ENCODE measurements around the gene SPSB2.
"Not testable (repeated sequence)": the region's sequence is repeated elsewhere in the genome, so short reads cannot be mapped to it uniquely, and the experiment has no call there.

SPSB2 gene

GRCh38 chr12:6873094-6874014 lies at the start of gene SPSB2:
Gene SPSB2 (minus strand): TSS chr12:6873303. CDS start chr12:6872901, 402 bp downstream.
- peak; percentile 98 for DNase-seq (ENCODE audit: low spot score)

GRCh38 chr12:6921996-6922946 lies 49.2 kb upstream of the SPSB2 start:
- DNase-seq (ENCODE audit: low spot score), result no peak

GRCh38 chr12:6921539-6921938 lies 48.4 kb upstream of the SPSB2 start:
- DNase-seq (ENCODE audit: low spot score), result no peak

- DNase-seq (ENCODE audit: low spot score), result no peak
Measured at GRCh38 chr12:6919588-6919987, 46.5 kb upstream of the SPSB2 start.

- DNase-seq (ENCODE audit: low spot score), result no peak
Measured at GRCh38 chr12:6917491-6918231, 44.6 kb upstream of the SPSB2 start.

GRCh38 chr12:6916426-6917200 lies 43.5 kb upstream of the SPSB2 start:
- no peak for DNase-seq (ENCODE audit: low spot score)

GRCh38 chr12:6915789-6916285 lies 42.7 kb upstream of the SPSB2 start:
- DNase-seq (ENCODE audit: low spot score), result no peak

GRCh38 chr12:6914947-6915788 lies 42.1 kb upstream of the SPSB2 start:
- DNase-seq (ENCODE audit: low spot score), result no peak

GRCh38 chr12:6914246-6914946 lies 41.3 kb upstream of the SPSB2 start, which contains the start of gene ENO2:
Gene ENO2 (plus strand): TSS chr12:6914580. CDS start chr12:6915833, 1,253 bp downstream.
- peak; percentile 78 for DNase-seq (ENCODE audit: low spot score)

- no peak for DNase-seq (ENCODE audit: low spot score)
Measured at GRCh38 chr12:6912164-6912935, 39.2 kb upstream of the SPSB2 start.

- no peak for DNase-seq (ENCODE audit: low spot score)
Measured at GRCh38 chr12:6909421-6910145, 36.5 kb upstream of the SPSB2 start.

- not testable (repeated sequence) for DNase-seq (ENCODE audit: low spot score)
Measured at GRCh38 chr12:6908141-6908540, 35.0 kb upstream of the SPSB2 start.

GRCh38 chr12:6905414-6906040 lies 32.4 kb upstream of the SPSB2 start:
- DNase-seq (ENCODE audit: low spot score), result no peak

GRCh38 chr12:6904280-6905276 lies 31.5 kb upstream of the SPSB2 start, which contains the start of gene LRRC23:
Gene LRRC23 (plus strand): TSS chr12:6904822. CDS start chr12:6905634, 812 bp downstream.
- peak; percentile 98 for DNase-seq (ENCODE audit: low spot score)

GRCh38 chr12:6903722-6904121 lies 30.6 kb upstream of the SPSB2 start:
- DNase-seq (ENCODE audit: low spot score), result no peak

- no peak for DNase-seq (ENCODE audit: low spot score)
Measured at GRCh38 chr12:6902448-6902847, 29.3 kb upstream of the SPSB2 start.

Data from LoVo (cell line).